CD1c-positive myeloid dendritic cell (primary cell): ENCODE results near the gene ZC3H10.
"Not testable (repeated sequence)": the region's sequence is repeated elsewhere in the genome, so short reads cannot be mapped to it uniquely, and the experiment has no call there.

Source experiments
- DNase-seq: peaks from one replicate; pipeline ENCODE4 v3.0.0-alpha.2; 2016; ENCODE audit errors: extremely low spot score

ZC3H10 gene

GRCh38 chr12:56117778-56118687 is at the start of gene ZC3H10:
ZC3H10 (plus strand) TSS chr12:56118266; CDS start chr12:56120563, 2,297 bp downstream.
- peak; percentile 100 for DNase-seq

GRCh38 chr12:56071648-56072047 is 46.4 kb upstream of the ZC3H10 start:
- DNase-seq, result no peak

- no peak for DNase-seq
Measured at GRCh38 chr12:56074396-56074795, 43.7 kb upstream of the ZC3H10 start.

- not testable (repeated sequence) for DNase-seq
Measured at GRCh38 chr12:56077966-56078365, 40.1 kb upstream of the ZC3H10 start.

GRCh38 chr12:56078427-56078826 is 39.6 kb upstream of the ZC3H10 start:
- no peak for DNase-seq

- peak; percentile 76 for DNase-seq
Measured at GRCh38 chr12:56078931-56079722, 38.9 kb upstream of the ZC3H10 start.

GRCh38 chr12:56079723-56080555 is 38.1 kb upstream of the ZC3H10 start, which contains the start of gene ERBB3:
ERBB3 (plus strand) TSS chr12:56080165; CDS start chr12:56080301, 136 bp downstream.
- DNase-seq, result peak; percentile 54

GRCh38 chr12:56080556-56081138 is 37.4 kb upstream of the ZC3H10 start:
- DNase-seq, result no peak

GRCh38 chr12:56081393-56082347 is 36.4 kb upstream of the ZC3H10 start:
- DNase-seq, result no peak

- no peak for DNase-seq
Measured at GRCh38 chr12:56082382-56082781, 35.7 kb upstream of the ZC3H10 start.

- DNase-seq, result no peak
Measured at GRCh38 chr12:56082967-56083366, 35.1 kb upstream of the ZC3H10 start.

- DNase-seq, result peak; percentile 29
Measured at GRCh38 chr12:56084958-56085543, 33.0 kb upstream of the ZC3H10 start.

- no peak for DNase-seq
Measured at GRCh38 chr12:56086096-56086495, 32.0 kb upstream of the ZC3H10 start.

GRCh38 chr12:56086608-56087007 is 31.5 kb upstream of the ZC3H10 start:
- DNase-seq, result no peak

- DNase-seq, result peak; percentile 32
Measured at GRCh38 chr12:56087220-56087619, 30.8 kb upstream of the ZC3H10 start.

- DNase-seq, result no peak
Measured at GRCh38 chr12:56097738-56098137, 20.3 kb upstream of the ZC3H10 start.

GRCh38 chr12:56098592-56098991 is 19.5 kb upstream of the ZC3H10 start:
- no peak for DNase-seq

- DNase-seq, result no peak
Measured at GRCh38 chr12:56099787-56100186, 18.3 kb upstream of the ZC3H10 start.

GRCh38 chr12:56101045-56101444 is 17.0 kb upstream of the ZC3H10 start:
- no peak for DNase-seq

GRCh38 chr12:56102683-56103065 is 15.4 kb upstream of the ZC3H10 start:
- DNase-seq, result no peak
